GM12878 (cell line): Measurements from ENCODE around the gene BLCAP.

Experiments used
- BRCA1 ChIP-seq: IDR thresholded peaks from 2 replicates; pipeline ENCODE4 v1.6.1; 2011; ENCODE audit warnings: low read depth, low read length, improper control_type of control experiment
- CTCF ChIP-seq, 3 experiments: IDR thresholded peaks in 2 of 3; conservative IDR thresholded peaks in 1 of 3; 2 replicates each; pipeline ENCODE4 v1.5.1; 2011; ENCODE audit warnings: low read depth in 3 of 3, low read length in 3 of 3, mild to moderate bottlenecking in 3 of 3, control low read depth in 2 of 3, moderate library complexity in 2 of 3, inconsistent platforms in 1 of 3, mixed read lengths in 1 of 3; ENCODE audit not compliant: control insufficient read depth in 2 of 3, insufficient read depth in 1 of 3; ENCODE audit errors: extremely low read depth in 1 of 3
- NRF1 ChIP-seq: conservative IDR thresholded peaks from 2 replicates; pipeline ENCODE4 v1.6.1; 2011; ENCODE audit warnings: mild to moderate bottlenecking, low read depth, low read length, improper control_type of control experiment
- TCF12 ChIP-seq: IDR thresholded peaks from 2 replicates; pipeline ENCODE4 v1.6.1; 2011; ENCODE audit warnings: low read depth, mild to moderate bottlenecking, low read length
- YY1 ChIP-seq: IDR thresholded peaks from 2 replicates; pipeline ENCODE4 v1.6.1; 2011; ENCODE audit warnings: low read depth, mild to moderate bottlenecking, low read length

GRCh38 chr20:37538003-37538402 is 10.3 kb upstream of the BLCAP start:
- no peak for TF ChIP-seq YY1
- no peak for TF ChIP-seq TCF12
- TF ChIP-seq CTCF (IDR thresholded peaks at IDR 0.05 in 2 of 3, conservative IDR thresholded peaks at IDR 0.05 in 1 of 3; ENCODE audit: control insufficient read depth in 2 of 3, extremely low read depth in 1 of 3, insufficient read depth in 1 of 3, low read depth in 3 of 3, low read length in 3 of 3) = no peak
- TF ChIP-seq NRF1 = no peak
- TF ChIP-seq BRCA1 = no peak
